ENCODE data around the gene CSTB.

The CSTB gene

DNA sequence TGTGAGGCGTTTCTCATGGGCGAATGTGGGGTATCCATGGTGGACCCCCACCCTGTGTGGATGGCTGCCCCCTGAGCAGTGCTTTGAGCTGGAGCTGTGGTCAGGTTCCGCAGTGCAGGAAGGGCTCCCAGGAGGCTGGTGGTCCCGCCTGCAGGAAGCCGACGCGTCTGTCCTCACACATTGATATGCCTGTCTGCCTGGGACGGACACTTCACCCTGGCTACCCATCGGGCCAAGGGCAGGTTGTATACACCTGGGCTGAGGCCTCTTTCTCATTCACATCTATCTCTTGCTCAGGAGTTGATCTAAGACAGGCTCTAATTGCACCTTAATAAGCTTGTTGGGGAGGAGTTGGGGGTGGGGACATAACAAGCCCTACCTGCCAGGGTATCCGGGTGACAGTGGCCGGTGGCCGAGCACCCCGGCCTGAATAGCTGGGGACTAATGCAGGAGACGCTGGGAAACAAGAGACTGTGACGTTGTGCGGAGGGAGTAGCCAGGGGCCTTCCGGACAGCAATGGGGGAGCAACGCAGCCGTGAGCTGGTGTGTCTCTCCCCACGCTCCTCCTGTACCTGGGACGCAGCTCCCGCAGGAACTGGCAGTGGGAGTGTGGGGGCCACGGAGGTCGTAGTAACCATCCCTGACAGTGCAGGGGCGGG lies 35.5 kb downstream of the CSTB start:
- TF ChIP-seq, protein P1, sequence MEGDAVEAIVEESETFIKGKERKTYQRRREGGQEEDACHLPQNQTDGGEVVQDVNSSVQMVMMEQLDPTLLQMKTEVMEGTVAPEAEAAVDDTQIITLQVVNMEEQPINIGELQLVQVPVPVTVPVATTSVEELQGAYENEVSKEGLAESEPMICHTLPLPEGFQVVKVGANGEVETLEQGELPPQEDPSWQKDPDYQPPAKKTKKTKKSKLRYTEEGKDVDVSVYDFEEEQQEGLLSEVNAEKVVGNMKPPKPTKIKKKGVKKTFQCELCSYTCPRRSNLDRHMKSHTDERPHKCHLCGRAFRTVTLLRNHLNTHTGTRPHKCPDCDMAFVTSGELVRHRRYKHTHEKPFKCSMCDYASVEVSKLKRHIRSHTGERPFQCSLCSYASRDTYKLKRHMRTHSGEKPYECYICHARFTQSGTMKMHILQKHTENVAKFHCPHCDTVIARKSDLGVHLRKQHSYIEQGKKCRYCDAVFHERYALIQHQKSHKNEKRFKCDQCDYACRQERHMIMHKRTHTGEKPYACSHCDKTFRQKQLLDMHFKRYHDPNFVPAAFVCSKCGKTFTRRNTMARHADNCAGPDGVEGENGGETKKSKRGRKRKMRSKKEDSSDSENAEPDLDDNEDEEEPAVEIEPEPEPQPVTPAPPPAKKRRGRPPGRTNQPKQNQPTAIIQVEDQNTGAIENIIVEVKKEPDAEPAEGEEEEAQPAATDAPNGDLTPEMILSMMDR (conservative IDR thresholded peaks at IDR 0.05) = no peak
- TF ChIP-seq ZFX (IDR thresholded peaks at IDR 0.05) = no peak
- H3K27ac ChIP-seq = no peak overlapping the region

DNA sequence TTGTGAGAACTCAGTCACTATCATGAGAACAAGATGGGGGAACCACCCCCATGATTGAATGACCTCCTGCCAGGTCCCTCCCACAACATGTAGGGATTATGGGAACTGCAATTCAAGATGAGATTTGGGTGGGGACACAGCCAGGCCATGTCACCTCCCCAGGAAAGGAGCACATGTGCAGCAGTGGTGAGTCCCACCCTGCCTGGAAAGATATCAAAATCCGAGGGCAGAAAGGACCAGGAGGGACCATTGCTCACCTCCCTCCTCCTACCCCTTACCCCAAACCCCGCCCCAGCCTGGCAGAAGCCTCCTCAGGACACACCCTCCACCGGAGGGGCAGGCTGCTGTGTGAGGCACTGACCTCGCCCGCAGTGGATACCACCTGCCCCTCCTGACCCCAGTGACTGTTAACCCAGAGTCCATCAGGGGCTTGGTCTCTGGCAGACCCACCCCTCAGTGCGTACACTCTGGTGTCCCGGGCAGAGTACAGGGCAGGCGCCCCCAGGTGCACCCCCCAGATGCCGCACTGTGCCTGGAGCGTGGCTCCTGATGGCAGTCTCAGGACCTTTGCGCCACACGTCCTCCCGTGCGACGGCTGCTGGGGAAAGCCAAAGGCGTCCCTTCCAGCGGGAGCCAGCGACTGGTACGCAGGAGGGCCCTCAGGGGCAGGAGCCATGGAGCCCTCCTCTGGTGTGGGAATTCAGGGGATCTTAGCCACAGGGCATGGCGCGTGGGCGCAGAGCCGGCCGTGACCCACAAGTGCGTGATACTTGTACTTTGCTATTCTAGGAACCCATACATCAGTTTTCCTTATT lies 36.3 kb downstream of the CSTB start:
- TF ChIP-seq ZFX (IDR thresholded peaks at IDR 0.05) = no peak
- TF ChIP-seq, protein P1 (conservative IDR thresholded peaks at IDR 0.05) = no peak
- no peak overlapping the region for H3K27ac ChIP-seq

DNA sequence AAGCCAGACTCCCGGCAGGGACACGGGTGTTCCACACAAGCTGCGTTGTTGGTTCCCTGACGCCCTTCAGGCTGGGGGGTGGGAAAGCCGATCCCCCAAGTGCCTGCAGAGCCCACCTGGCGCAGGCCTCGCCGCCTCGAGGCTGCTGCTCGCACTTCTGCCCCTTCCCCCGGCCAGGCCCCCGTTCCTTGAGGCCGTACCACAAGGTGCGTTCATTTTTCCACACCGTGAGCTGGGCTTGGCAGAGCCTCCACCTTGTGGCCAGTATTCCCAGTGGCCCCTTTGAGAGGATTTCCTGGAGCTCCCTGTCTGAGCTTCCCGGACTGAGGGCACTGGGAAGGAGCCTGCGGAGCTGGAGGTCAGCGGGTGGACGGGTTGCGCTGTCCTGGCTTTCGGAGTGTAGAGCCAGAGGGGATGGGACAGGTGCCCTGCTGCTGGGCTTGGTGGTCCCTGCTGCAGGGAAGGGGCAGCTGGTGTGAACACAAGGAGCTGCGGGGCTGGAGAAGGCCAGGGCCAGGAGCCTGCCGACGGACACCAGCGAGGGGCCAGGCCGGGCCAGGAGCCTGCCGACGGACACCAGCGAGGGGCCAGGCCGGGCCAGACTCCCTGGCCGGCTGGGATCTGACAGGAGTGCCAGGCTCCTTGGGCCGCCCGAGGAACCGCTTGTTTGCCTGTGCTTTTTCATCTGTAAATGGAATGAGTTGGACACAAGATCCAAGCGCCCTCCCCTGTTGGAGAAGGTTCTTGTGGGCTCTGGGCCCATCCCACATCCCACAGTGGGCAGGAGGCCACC lies 38.8 kb downstream of the CSTB start:
- TF ChIP-seq ZFX (IDR thresholded peaks at IDR 0.05) = no peak
- TF ChIP-seq, protein P1 (conservative IDR thresholded peaks at IDR 0.05) = no peak
- H3K27ac ChIP-seq = no peak overlapping the region

DNA sequence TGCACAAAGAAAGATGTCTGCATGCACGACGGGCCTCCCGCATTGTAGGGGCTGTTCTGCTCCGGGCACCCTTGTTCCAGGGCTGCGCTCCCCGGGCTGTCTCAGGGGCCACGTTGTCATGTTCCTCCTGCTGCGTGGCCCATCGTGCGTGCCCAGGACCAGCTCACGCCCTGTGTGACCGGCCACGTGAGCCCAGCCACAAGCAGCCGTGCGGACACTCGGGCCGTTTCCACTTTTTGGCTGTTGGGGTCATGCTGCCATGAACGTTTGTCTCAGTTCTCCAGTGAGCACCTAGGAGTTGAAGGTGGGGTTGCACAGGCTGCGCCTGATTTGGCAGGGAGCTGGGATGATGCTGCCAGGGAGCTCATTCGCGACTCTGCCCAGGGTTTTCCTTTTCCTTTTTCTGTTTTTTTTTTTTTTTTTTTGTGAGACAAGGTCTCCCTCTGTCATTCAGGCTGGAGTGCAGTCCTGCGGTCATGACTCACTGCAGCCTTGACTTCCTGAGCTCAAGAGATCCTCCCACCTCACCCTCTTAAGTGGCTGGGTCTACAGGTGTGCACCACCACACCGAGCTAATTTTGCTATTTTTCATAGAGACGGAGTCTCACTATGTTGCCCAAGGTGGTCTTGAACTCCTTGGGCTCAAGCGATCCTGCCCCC lies 39.8 kb downstream of the CSTB start:
- H3K27ac ChIP-seq = no peak overlapping the region
- no peak for TF ChIP-seq ZFX (IDR thresholded peaks at IDR 0.05)
- TF ChIP-seq, protein P1 (conservative IDR thresholded peaks at IDR 0.05) = no peak

DNA sequence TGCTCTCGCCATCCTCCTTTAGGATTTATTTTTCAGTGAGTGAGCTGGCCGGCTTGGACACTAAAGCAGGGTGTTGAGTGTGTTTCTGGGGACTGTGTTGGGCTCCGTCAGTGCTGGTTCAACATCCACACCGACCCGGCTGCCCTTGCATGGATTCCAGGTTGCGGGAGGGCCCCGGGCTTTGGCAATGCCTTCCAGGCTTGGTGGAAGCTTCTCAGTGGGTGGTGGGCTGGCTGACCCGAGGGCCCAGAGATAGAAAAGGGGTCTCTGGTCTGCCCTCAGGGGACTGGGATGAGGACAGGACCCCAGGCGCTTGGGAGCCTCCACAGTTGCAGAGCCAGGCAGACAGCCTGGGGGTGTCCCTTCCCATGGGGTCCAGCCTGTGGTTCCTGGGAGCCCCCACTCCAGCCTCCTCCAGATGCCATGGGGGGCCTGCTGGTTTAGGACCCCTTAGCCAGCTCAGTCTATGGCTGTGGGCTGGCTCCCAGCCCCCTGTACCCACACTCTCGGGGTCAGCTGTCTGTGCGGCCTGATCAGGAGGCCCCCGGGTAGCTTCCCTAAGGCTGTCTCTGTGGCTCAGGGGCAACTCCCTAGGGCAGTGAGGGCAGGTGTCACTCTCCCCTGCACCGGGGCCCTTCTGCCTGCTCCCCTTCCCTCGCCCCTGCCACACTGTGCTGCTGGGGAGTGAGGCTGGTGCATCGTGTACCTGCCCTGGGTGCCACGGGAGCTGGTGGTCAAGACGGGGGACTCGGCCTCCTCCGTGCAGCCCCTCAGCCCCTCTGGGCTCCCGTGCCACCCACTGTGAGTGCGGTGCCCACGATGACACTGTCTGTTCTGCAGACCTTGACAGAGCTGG lies 40.6 kb downstream of the CSTB start:
- TF ChIP-seq ZFX (IDR thresholded peaks at IDR 0.05) = no peak
- TF ChIP-seq, protein P1 (conservative IDR thresholded peaks at IDR 0.05) = no peak
- no peak overlapping the region for H3K27ac ChIP-seq

DNA sequence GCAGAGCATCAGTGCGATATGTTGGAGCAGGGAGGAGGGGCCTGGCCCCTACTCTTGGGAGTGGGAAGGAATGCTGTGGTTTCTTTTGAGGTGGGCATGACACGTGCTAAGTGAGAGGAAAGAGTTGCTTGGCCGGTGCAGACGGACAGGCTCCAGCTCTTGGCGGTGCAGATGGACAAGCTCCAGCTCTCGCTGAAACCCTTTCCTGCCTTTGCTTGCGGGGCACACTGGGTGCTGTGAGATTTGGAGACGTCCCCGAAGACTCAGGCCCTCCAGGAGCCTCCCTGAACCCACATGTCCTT lies 41.2 kb downstream of the CSTB start:
- TF ChIP-seq ZFX (IDR thresholded peaks at IDR 0.05) = no peak
- TF ChIP-seq, protein P1 (conservative IDR thresholded peaks at IDR 0.05) = no peak
- no peak overlapping the region for H3K27ac ChIP-seq

All from C4-2B (cell line).